ENCODE data around the gene METRNL.
A peak's percentile ranks its signal among the peaks of the same experiment; 100 is the strongest.
"Not testable (repeated sequence)": the region's sequence is repeated elsewhere in the genome, so short reads cannot be mapped to it uniquely, and the experiment has no call there.

METRNL gene, protein sequence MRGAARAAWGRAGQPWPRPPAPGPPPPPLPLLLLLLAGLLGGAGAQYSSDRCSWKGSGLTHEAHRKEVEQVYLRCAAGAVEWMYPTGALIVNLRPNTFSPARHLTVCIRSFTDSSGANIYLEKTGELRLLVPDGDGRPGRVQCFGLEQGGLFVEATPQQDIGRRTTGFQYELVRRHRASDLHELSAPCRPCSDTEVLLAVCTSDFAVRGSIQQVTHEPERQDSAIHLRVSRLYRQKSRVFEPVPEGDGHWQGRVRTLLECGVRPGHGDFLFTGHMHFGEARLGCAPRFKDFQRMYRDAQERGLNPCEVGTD

GRCh38 chr17:83079352-83079747, at the start of gene METRNL:
METRNL (plus strand) TSS chr17:83079609; CDS start chr17:83079816, 207 bp downstream.
- no peak within 1 kb of the TSS for H3K9ac ChIP-seq (ENCODE audit: low read depth, low read length)

DNA sequence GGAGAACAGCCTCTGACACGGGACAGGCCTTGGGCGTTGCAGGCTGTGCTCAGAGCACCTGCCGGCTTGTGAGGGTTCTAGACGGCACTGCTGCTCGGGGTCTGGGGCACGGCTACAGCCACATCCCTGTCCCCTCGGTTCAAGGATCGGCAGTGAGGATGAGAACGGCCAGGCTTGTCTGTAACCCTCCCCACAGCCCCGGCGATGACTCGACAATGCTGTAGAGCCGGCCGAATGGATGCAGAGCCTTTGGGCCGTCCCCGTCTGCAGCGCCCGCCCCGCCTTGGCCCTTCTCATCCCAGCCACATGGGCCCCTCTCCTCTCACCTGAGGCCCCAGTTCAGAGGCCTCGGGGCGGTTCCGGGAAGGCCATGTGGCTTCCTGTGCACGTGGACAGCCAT, 49.0 kb upstream of the METRNL start:
- H3K9me3 ChIP-seq (ENCODE audit: control insufficient read depth, insufficient read depth, low read length) = no peaks in the 10 kb centered on the region
- H3K36me3 ChIP-seq (ENCODE audit: control insufficient read depth, insufficient read depth, low read length) = no peaks in the 10 kb centered on the region
- H3K9ac ChIP-seq (ENCODE audit: low read depth, low read length) = no peak overlapping the region
- H3K4me3 ChIP-seq (ENCODE audit: low read depth, low read length) = no peak overlapping the region
- H3K27me3 ChIP-seq (ENCODE audit: control insufficient read depth, insufficient read depth, low read length) = no peaks in the 10 kb centered on the region
- H3K4me1 ChIP-seq (ENCODE audit: control insufficient read depth, insufficient read depth, low read length) = no peaks in the 10 kb centered on the region

More at GRCh38 chr17:83079352-83079747, at the start of gene METRNL:
- Histone ChIP-seq H3K9me3 (ENCODE audit: control insufficient read depth, insufficient read depth, low read length) (no peaks in the 10 kb centered on the region), H3K27me3 (ENCODE audit: control insufficient read depth, insufficient read depth, low read length) (peaks cover 24% of the 10 kb centered on the region), H3K4me1 (ENCODE audit: control insufficient read depth, insufficient read depth, low read length) (peaks cover 11% of the 10 kb centered on the region), H3K36me3 (ENCODE audit: control insufficient read depth, insufficient read depth, low read length) (peaks cover 6% of the 10 kb centered on the region), H3K4me3 (ENCODE audit: low read depth, low read length) (peak within 1 kb of the TSS; percentile 35)

DNA sequence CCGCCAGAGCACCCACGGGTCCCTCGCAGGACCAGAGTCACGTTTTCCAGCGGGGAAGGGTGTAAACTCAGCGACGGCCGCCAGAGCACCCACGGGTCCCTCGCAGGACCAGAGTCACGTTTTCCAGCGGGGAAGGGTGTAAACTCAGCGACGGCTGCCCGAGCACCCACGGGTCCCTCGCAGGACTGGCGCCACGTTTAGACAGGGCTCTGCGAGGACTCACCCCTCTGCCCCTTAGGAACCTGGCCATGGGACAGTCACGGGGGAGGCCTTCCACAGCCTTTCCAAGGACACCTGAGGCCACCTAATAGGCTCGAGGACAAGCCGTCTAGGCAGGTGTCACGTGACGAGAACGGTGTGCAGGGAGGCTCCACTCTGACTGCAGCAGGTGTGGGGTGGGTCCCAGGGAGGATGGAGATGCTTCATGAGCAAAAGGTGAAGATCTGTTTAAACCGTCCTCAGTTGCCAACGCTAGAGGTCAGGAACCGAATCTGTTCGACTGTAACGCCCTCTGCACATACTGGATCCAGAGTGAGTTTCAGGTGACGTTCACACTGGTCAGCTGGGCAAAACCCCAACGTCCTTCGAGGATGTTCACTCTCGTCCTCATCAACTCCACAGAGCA, 48.0 kb upstream of the METRNL start:
- Histone ChIP-seq H3K9ac (ENCODE audit: low read depth, low read length) (no peak overlapping the region), H3K9me3 (ENCODE audit: control insufficient read depth, insufficient read depth, low read length) (no peaks in the 10 kb centered on the region), H3K4me3 (ENCODE audit: low read depth, low read length) (no peak overlapping the region), H3K4me1 (ENCODE audit: control insufficient read depth, insufficient read depth, low read length) (no peaks in the 10 kb centered on the region), H3K27me3 (ENCODE audit: control insufficient read depth, insufficient read depth, low read length) (no peaks in the 10 kb centered on the region), H3K36me3 (ENCODE audit: control insufficient read depth, insufficient read depth, low read length) (no peaks in the 10 kb centered on the region)

- H3K36me3 ChIP-seq (ENCODE audit: control insufficient read depth, insufficient read depth, low read length); H3K4me3 ChIP-seq (ENCODE audit: low read depth, low read length); H3K9me3 ChIP-seq (ENCODE audit: control insufficient read depth, insufficient read depth, low read length); H3K27me3 ChIP-seq (ENCODE audit: control insufficient read depth, insufficient read depth, low read length); H3K9ac ChIP-seq (ENCODE audit: low read depth, low read length); H3K4me1 ChIP-seq (ENCODE audit: control insufficient read depth, insufficient read depth, low read length): not testable (repeated sequence)
Observed at GRCh38 chr17:83031946-83032451, 47.4 kb upstream of the METRNL start.

DNA sequence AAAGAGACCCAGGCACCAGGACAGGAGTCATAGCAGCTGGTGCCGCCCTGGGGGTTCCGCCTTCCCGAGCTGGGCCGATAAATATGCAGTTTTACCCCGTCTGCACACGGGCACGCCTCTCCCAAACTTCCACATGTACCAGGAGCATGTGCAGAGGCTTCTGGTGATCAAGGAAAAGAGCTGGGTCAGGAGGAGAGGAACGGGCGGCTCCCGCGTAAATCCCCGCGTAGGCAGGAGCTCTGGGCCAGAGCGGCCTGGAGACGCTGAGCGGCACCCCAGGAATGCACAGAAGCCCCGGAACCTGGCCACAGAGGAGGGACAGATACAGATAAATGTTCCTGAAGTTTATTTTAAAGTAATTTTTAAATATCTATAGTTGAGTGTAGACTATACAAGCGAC, 46.6 kb upstream of the METRNL start:
- Histone ChIP-seq H3K9me3 (ENCODE audit: control insufficient read depth, insufficient read depth, low read length) (no peaks in the 10 kb centered on the region), H3K36me3 (ENCODE audit: control insufficient read depth, insufficient read depth, low read length) (no peaks in the 10 kb centered on the region), H3K27me3 (ENCODE audit: control insufficient read depth, insufficient read depth, low read length) (no peaks in the 10 kb centered on the region), H3K4me3 (ENCODE audit: low read depth, low read length) (no peak overlapping the region), H3K9ac (ENCODE audit: low read depth, low read length) (no peak overlapping the region), H3K4me1 (ENCODE audit: control insufficient read depth, insufficient read depth, low read length) (no peaks in the 10 kb centered on the region)

- no peaks in the 10 kb centered on the region for H3K27me3 ChIP-seq (ENCODE audit: control insufficient read depth, insufficient read depth, low read length)
- no peaks in the 10 kb centered on the region for H3K9me3 ChIP-seq (ENCODE audit: control insufficient read depth, insufficient read depth, low read length)
- no peak overlapping the region for H3K9ac ChIP-seq (ENCODE audit: low read depth, low read length)
- no peak overlapping the region for H3K4me3 ChIP-seq (ENCODE audit: low read depth, low read length)
- no peaks in the 10 kb centered on the region for H3K4me1 ChIP-seq (ENCODE audit: control insufficient read depth, insufficient read depth, low read length)
- no peaks in the 10 kb centered on the region for H3K36me3 ChIP-seq (ENCODE audit: control insufficient read depth, insufficient read depth, low read length)
Observed at GRCh38 chr17:83034525-83034924, 44.9 kb upstream of the METRNL start.

- Histone ChIP-seq H3K4me3 (ENCODE audit: low read depth, low read length) (no peak overlapping the region), H3K9me3 (ENCODE audit: control insufficient read depth, insufficient read depth, low read length) (no peaks in the 10 kb centered on the region), H3K4me1 (ENCODE audit: control insufficient read depth, insufficient read depth, low read length) (no peaks in the 10 kb centered on the region), H3K36me3 (ENCODE audit: control insufficient read depth, insufficient read depth, low read length) (no peaks in the 10 kb centered on the region), H3K27me3 (ENCODE audit: control insufficient read depth, insufficient read depth, low read length) (no peaks in the 10 kb centered on the region), H3K9ac (ENCODE audit: low read depth, low read length) (no peak overlapping the region)
Observed at GRCh38 chr17:83035722-83036121, 43.7 kb upstream of the METRNL start.

GRCh38 chr17:83036193-83036592, 43.2 kb upstream of the METRNL start:
- H3K36me3 ChIP-seq (ENCODE audit: control insufficient read depth, insufficient read depth, low read length) = no peaks in the 10 kb centered on the region
- no peaks in the 10 kb centered on the region for H3K27me3 ChIP-seq (ENCODE audit: control insufficient read depth, insufficient read depth, low read length)
- H3K4me3 ChIP-seq (ENCODE audit: low read depth, low read length) = no peak overlapping the region
- H3K4me1 ChIP-seq (ENCODE audit: control insufficient read depth, insufficient read depth, low read length) = no peaks in the 10 kb centered on the region
- no peak overlapping the region for H3K9ac ChIP-seq (ENCODE audit: low read depth, low read length)
- H3K9me3 ChIP-seq (ENCODE audit: control insufficient read depth, insufficient read depth, low read length) = no peaks in the 10 kb centered on the region

- H3K4me1 ChIP-seq (ENCODE audit: control insufficient read depth, insufficient read depth, low read length) = no peaks in the 10 kb centered on the region
- no peak overlapping the region for H3K4me3 ChIP-seq (ENCODE audit: low read depth, low read length)
- H3K27me3 ChIP-seq (ENCODE audit: control insufficient read depth, insufficient read depth, low read length) = no peaks in the 10 kb centered on the region
- H3K9ac ChIP-seq (ENCODE audit: low read depth, low read length) = no peak overlapping the region
- no peaks in the 10 kb centered on the region for H3K9me3 ChIP-seq (ENCODE audit: control insufficient read depth, insufficient read depth, low read length)
- H3K36me3 ChIP-seq (ENCODE audit: control insufficient read depth, insufficient read depth, low read length) = no peaks in the 10 kb centered on the region
Observed at GRCh38 chr17:83036666-83037065, 42.7 kb upstream of the METRNL start.

DNA sequence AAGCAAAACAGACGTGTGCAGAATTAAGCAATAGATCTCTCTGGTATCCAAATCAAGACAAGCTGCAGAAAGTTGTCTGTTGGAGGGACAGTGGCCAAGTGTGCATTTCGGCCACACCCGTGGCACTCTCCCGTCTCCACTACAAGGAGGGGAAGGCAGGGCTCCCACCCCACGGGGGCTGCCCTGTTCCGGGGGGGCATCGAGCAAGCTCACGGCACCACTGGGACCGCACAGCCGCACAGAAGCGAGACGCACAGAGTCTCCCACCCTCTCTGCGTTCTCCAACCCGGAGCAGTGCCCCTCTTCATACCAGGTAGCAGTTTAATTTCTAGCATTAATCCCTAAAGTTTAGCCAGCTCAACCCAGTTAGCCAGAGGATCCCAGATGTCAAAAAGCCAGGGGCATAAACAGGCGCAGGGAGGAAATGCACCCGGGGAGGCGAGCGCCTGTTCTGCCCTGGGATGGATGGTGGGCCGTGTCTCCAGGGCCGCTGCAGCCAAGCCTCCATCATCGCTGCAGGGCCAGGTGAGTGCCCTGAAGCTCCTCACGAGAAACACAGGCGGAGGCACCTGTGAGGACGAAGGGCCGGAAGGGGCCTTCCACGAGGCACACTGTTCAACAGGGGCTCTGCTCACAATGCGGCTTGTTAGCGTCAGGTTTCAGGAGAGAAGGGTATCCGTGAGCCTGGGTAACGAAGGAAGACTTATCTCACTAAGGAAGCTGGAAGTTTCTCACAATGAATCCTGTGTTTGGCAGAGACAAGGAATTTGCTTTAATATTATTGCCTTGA, 42.1 kb upstream of the METRNL start:
- Histone ChIP-seq H3K9ac (ENCODE audit: low read depth, low read length) (no peak overlapping the region), H3K4me3 (ENCODE audit: low read depth, low read length) (no peak overlapping the region), H3K4me1 (ENCODE audit: control insufficient read depth, insufficient read depth, low read length) (no peaks in the 10 kb centered on the region), H3K9me3 (ENCODE audit: control insufficient read depth, insufficient read depth, low read length) (no peaks in the 10 kb centered on the region), H3K36me3 (ENCODE audit: control insufficient read depth, insufficient read depth, low read length) (no peaks in the 10 kb centered on the region), H3K27me3 (ENCODE audit: control insufficient read depth, insufficient read depth, low read length) (no peaks in the 10 kb centered on the region)

GRCh38 chr17:83037874-83038165, 41.6 kb upstream of the METRNL start:
- no peaks in the 10 kb centered on the region for H3K36me3 ChIP-seq (ENCODE audit: control insufficient read depth, insufficient read depth, low read length)

GRCh38 chr17:83038983-83039382, 40.4 kb upstream of the METRNL start:
- H3K9me3 ChIP-seq (ENCODE audit: control insufficient read depth, insufficient read depth, low read length); H3K4me1 ChIP-seq (ENCODE audit: control insufficient read depth, insufficient read depth, low read length); H3K4me3 ChIP-seq (ENCODE audit: low read depth, low read length); H3K9ac ChIP-seq (ENCODE audit: low read depth, low read length); H3K36me3 ChIP-seq (ENCODE audit: control insufficient read depth, insufficient read depth, low read length); H3K27me3 ChIP-seq (ENCODE audit: control insufficient read depth, insufficient read depth, low read length): not testable (repeated sequence)

More at GRCh38 chr17:83037874-83038165, 41.6 kb upstream of the METRNL start:
- H3K4me3 ChIP-seq (ENCODE audit: low read depth, low read length) = no peak overlapping the region
- no peaks in the 10 kb centered on the region for H3K9me3 ChIP-seq (ENCODE audit: control insufficient read depth, insufficient read depth, low read length)
- no peaks in the 10 kb centered on the region for H3K27me3 ChIP-seq (ENCODE audit: control insufficient read depth, insufficient read depth, low read length)
- H3K4me1 ChIP-seq (ENCODE audit: control insufficient read depth, insufficient read depth, low read length) = no peaks in the 10 kb centered on the region
- H3K9ac ChIP-seq (ENCODE audit: low read depth, low read length) = no peak overlapping the region

Measured in iPS-15b (cell line).